ENCODE measurements around the gene CEP89. TPM values are rescaled to one million over a fixed set of nuclear protein-coding genes. Genes with fewer than 3 reads are reported as not detected.

The CEP89 gene
- total and polyA plus RNA-seq, 7 donors, result 7.0 to 27.1 (median 10.0) TPM

DNA sequence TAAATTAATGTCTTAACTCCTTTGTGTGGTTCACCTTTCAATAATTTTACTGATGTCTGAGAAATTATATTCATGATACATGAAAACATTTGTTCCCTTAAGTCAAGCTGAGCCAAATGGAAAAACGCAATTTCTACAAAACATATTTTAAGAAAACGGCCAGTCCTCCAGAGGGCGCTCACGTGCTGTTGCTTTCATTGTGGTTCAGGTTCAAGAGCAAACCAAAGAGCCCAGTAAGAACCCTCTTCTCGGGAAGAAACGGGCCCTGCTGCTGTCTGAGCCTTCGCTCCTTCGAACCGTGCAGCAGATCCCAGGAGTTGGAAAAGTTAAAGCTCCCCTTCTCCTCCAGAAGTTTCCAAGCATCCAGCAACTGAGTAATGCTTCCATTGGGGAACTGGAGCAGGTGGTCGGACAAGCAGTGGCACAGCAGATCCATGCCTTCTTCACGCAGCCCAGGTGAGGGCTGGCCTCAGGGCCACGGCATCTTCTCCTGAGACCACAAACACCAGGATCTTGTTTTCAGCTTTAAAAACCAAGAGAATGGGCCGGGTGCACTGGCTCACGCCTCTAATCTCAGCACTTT, 4.6 kb upstream of the CEP89 start:
- 43 to 48% (median 45%) methylated on average over 14 of the region's 14 CpGs for WGBS, 3 donors
- Histone ChIP-seq H3K4me3 (no peak overlapping the region), H3K27ac (no peak overlapping the region), H3K36me3 (ENCODE audit: insufficient read depth in 1 of 2, low read depth in 1 of 2) (no peaks in the 10 kb centered on the region), H3K9me3 (no peaks in the 10 kb centered on the region), H3K4me1 (no peaks in the 10 kb centered on the region), H3K27me3 (ENCODE audit: insufficient read depth in 3 of 3, low read length in 2 of 3) (no peaks in the 10 kb centered on the region)
- ATAC-seq, result no peak
- DNase-seq, result peak; percentile 71 to 77
- TF ChIP-seq, protein P1, sequence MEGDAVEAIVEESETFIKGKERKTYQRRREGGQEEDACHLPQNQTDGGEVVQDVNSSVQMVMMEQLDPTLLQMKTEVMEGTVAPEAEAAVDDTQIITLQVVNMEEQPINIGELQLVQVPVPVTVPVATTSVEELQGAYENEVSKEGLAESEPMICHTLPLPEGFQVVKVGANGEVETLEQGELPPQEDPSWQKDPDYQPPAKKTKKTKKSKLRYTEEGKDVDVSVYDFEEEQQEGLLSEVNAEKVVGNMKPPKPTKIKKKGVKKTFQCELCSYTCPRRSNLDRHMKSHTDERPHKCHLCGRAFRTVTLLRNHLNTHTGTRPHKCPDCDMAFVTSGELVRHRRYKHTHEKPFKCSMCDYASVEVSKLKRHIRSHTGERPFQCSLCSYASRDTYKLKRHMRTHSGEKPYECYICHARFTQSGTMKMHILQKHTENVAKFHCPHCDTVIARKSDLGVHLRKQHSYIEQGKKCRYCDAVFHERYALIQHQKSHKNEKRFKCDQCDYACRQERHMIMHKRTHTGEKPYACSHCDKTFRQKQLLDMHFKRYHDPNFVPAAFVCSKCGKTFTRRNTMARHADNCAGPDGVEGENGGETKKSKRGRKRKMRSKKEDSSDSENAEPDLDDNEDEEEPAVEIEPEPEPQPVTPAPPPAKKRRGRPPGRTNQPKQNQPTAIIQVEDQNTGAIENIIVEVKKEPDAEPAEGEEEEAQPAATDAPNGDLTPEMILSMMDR (IDR thresholded peaks at IDR 0.05), result peak; percentile 61
- intact Hi-C loops (cut with DNase I), result loop anchor here in 1 of 2 donors (5.0 kb wide), 1 partner anchor 106 kb away; the partner anchor contains the start of gene GPATCH1

DNA sequence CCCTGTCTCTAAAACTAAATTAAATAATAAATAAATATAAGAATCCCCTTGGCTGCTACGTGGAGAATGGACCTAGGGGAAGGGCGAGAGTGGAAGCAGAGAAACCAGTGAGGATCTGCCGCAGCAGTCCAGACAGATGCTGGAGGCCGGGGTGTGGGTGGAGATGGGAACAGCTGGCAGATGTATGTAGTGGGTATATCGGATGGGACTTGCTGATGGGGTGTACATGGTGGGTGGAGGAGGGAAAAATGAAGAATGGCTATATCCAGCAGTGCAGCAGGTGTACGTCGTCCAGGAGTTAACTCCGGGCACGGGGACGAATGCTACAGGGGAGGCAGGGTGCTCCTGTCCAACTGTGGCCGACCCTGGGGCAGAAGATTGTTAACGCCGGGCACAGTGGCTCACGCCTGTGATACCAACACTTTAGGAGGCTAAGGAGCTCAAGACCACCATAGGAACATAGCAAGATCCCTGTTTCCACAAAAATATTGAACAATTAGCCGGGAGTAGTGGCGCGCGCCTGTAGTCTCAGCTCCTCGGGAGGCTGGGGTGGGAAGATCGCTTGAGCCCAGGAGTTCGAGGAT, 654 bp downstream of the CEP89 start:
- peaks cover 0 to 11% of the 10 kb centered on the region in 2 donors for H3K36me3 ChIP-seq (ENCODE audit: insufficient read depth in 1 of 2, low read depth in 1 of 2)
- no peak overlapping the region for H3K27ac ChIP-seq
- H3K4me3 ChIP-seq, result peak overlapping the region; percentile 79
- intact Hi-C loops (cut with DNase I), result loop anchor here in 1 of 2 donors (5.0 kb wide), 1 partner anchor 151 kb away; no protein-coding TSS in a partner anchor
- ATAC-seq (no peak), DNase-seq (no peak)
- peaks cover 6% of the 10 kb centered on the region for H3K4me1 ChIP-seq
- TF ChIP-seq, protein P1 (IDR thresholded peaks at IDR 0.05), result no peak
- 10 to 11% (median 11%) methylated on average over 21 of the region's 21 CpGs for WGBS, 3 donors
- H3K9me3 ChIP-seq, result no peaks in the 10 kb centered on the region
- no peaks in the 10 kb centered on the region for H3K27me3 ChIP-seq (ENCODE audit: insufficient read depth in 3 of 3, low read length in 2 of 3)

- 66 to 76% (median 71%) methylated on average over 7 to 10 of the region's 10 CpGs for WGBS, 3 donors
- intact Hi-C loops (cut with DNase I), result no loop called here
- TF ChIP-seq, protein P1 (IDR thresholded peaks at IDR 0.05), result no peak
- DNase-seq (no peak), ATAC-seq (no peak)
- Histone ChIP-seq H3K4me3 (no peak overlapping the region), H3K9me3 (no peaks in the 10 kb centered on the region), H3K27ac (no peak overlapping the region), H3K4me1 (peaks cover 6% of the 10 kb centered on the region), H3K36me3 (ENCODE audit: insufficient read depth in 1 of 2, low read depth in 1 of 2) (peaks cover 0 to 19% of the 10 kb centered on the region in 2 donors), H3K27me3 (ENCODE audit: insufficient read depth in 3 of 3, low read length in 2 of 3) (no peaks in the 10 kb centered on the region)
Measured at GRCh38 chr19:32969549-32969948, 2.2 kb downstream of the CEP89 start.

GRCh38 chr19:32966750-32967149, 5.0 kb downstream of the CEP89 start:
- no peak for ATAC-seq
- Histone ChIP-seq H3K36me3 (ENCODE audit: insufficient read depth in 1 of 2, low read depth in 1 of 2) (peaks cover 0 to 39% of the 10 kb centered on the region in 2 donors), H3K27ac (no peak overlapping the region), H3K4me3 (no peak overlapping the region), H3K4me1 (peaks cover 6% of the 10 kb centered on the region), H3K27me3 (ENCODE audit: insufficient read depth in 3 of 3, low read length in 2 of 3) (no peaks in the 10 kb centered on the region), H3K9me3 (no peaks in the 10 kb centered on the region)
- no peak for DNase-seq
- intact Hi-C loops (cut with DNase I), result no loop called here
- whole genome bisulfite sequencing, 3 donors, result 93 to 95% (median 95%) methylated on average over 9 of the region's 9 CpGs
- TF ChIP-seq, protein P1 (IDR thresholded peaks at IDR 0.05), result no peak
